T-cell (primary cell): ENCODE measurements around the gene MPRIP. TPM values are rescaled to one million over a fixed set of nuclear protein-coding genes. Genes with fewer than 3 reads are reported as not detected.

Experiments used
- ATAC-seq, 4 experiments: fragments of 200-7000 bp in 3 of 4; fragments of 150-1000 bp in 1 of 4; cut with Tn5 transposase; replicated peaks in 1 of 4; 1 replicate in 3 of 4; 2 replicates in 1 of 4; pipeline ENCODE4 v1.10.0; 2021; ENCODE audit warnings: moderate library complexity in 3 of 4, mild to moderate bottlenecking in 2 of 4, moderate number of reproducible peaks in 1 of 4
- CTCF ChIA-PET, 2 donors: fragments of 300-600 bp; sonication (Branson Sonifier 250); formaldehyde crosslinking; loops; one replicate each; lab custom pipeline; 2022; ENCODE audit warnings: antibody characterized with exemption in 2 of 2; lab: Charles Lee
- POLR2A ChIA-PET, 2 donors: fragments of 300-600 bp; sonication (Branson Sonifier 250); formaldehyde crosslinking; loops; one replicate each; lab custom pipeline; 2022; ENCODE audit warnings: antibody characterized with exemption in 2 of 2; lab: Charles Lee
- DNase-seq, 35 experiments: peaks; one replicate each; pipeline versions ENCODE4 v3.0.0 to v3.0.0-alpha.2; 2013 to 2023
- H3K27ac ChIP-seq: one replicate; pipeline ENCODE4 v1.5.1; 2013; ENCODE audit warnings: low read length
- H3K27me3 ChIP-seq, 2 experiments: replicated peaks in 1 of 2; 1 replicate in 1 of 2; 2 replicates in 1 of 2; pipeline versions ENCODE4 v1.6.1 to v1.7.0; 2013; ENCODE audit warnings: low read length in 1 of 2, mixed read lengths in 1 of 2; ENCODE audit not compliant: control insufficient read depth in 2 of 2, insufficient read depth in 2 of 2; ENCODE audit errors: extremely low read depth in 1 of 2
- H3K36me3 ChIP-seq, 2 donors: 1 replicate in 1 of 2; 2 replicates in 1 of 2; pipeline versions ENCODE4 v1.6.1 to v1.7.0; 2013; ENCODE audit warnings: low read length in 1 of 2; ENCODE audit not compliant: control insufficient read depth in 2 of 2, insufficient read depth in 1 of 2; ENCODE audit errors: extremely low read depth in 1 of 2
- H3K4me1 ChIP-seq, 2 experiments: 1 replicate in 1 of 2; 2 replicates in 1 of 2; pipeline versions ENCODE4 v1.6.1 to v1.7.0; 2013; ENCODE audit warnings: low read length in 2 of 2, mixed read lengths in 1 of 2; ENCODE audit not compliant: insufficient read depth in 2 of 2, control insufficient read depth in 1 of 2; ENCODE audit errors: extremely low read depth in 1 of 2
- H3K4me3 ChIP-seq, 2 donors: 1 replicate in 1 of 2; 2 replicates in 1 of 2; pipeline versions ENCODE4 v1.5.1 to v1.7.0; 2013; ENCODE audit warnings: mild to moderate bottlenecking in 2 of 2, low read length in 1 of 2, moderate library complexity in 1 of 2; ENCODE audit not compliant: control insufficient read depth in 1 of 2; ENCODE audit errors: extremely low read depth in 1 of 2
- H3K9me3 ChIP-seq: 2 replicates; pipeline ENCODE4 v1.7.0; 2013
- H3K27ac Mint-ChIP-seq, 2 donors: one replicate each; pipeline ENCODE4 v1.8.0; 2020 to 2021; ENCODE audit warnings: mild to moderate bottlenecking in 2 of 2, mixed read lengths in 2 of 2
- H3K27me3 Mint-ChIP-seq, 2 donors: one replicate each; pipeline ENCODE4 v1.8.0; 2021 to 2022; ENCODE audit warnings: mixed read lengths in 2 of 2
- H3K36me3 Mint-ChIP-seq: one replicate; pipeline ENCODE4 v1.8.0; 2021; ENCODE audit warnings: mixed read lengths
- H3K4me1 Mint-ChIP-seq, 3 donors: one replicate each; pipeline ENCODE4 v1.8.0; 2020 to 2022; ENCODE audit warnings: mixed read lengths in 3 of 3, mild to moderate bottlenecking in 1 of 3
- H3K4me3 Mint-ChIP-seq, 3 donors: one replicate each; pipeline ENCODE4 v1.8.0; 2020 to 2022; ENCODE audit warnings: mild to moderate bottlenecking in 3 of 3, mixed read lengths in 3 of 3, moderate library complexity in 3 of 3
- H3K9me3 Mint-ChIP-seq, 3 donors: one replicate each; pipeline ENCODE4 v1.8.0; 2020 to 2022; ENCODE audit warnings: mixed read lengths in 3 of 3
- WGBS: methylation state at CpG from one replicate; pipeline ENCODE4 v1.1.5; 2013; ENCODE audit warnings: missing lambda C conversion rate; ENCODE audit not compliant: insufficient coverage; 5-methylcytosine and 5-hydroxymethylcytosine counted together
- total RNA-seq, 35 experiments: library from RNA in 6 of 35; stranded (reverse) in 6 of 35; fragments of 120-200 nt in 1 of 35; gene quantifications; one replicate each; pipeline versions ENCODE4 v1.2.1 to v1.2.4 and lab custom pipeline; 2013 to 2026

The MPRIP gene
- total RNA-seq, 5 donors from 2014 or later (not counting 1 experiment from before 2014, with no cell fraction given), result 189 to 266 (median 247) TPM

DNA sequence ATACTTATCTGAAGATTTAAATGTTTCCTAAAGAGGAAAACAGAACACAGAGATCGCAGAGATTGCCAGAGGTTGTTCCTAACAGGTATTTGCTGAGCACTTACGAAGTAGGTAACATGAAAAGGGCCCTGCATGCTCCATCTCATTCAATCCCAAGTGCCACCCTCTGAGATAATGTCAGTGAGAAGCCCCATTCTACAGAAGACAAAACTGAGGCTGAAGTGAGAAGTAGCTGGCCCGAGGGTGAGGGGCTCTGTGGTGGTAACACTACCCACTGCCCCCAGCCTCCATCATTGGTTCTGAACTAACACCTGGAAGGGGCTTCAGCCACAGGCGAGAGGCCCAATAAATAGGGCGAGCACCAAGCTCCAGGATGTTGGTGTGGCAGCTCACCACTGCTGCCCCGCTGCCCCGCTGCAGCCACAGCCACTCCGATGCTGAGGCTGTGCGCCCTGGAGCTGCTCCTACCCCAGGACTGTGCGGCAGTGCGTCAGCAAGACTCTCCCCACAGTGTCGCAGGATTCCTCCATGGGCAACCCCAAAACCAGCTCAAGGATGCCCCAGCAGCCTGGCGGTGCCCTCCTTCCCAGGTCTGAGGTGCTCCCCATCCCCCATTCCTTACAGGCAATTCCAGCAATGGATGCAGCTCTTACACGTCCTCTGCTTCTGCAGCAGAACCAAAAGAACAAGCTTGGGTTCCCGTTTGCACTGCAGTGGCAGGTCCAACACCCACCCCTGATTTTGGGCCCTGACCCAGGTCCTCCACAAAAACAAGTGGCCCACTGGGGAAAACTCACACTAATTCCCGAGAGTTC lies 184.4 kb downstream of the MPRIP start:
- Histone ChIP-seq H3K27me3 (no peaks in the 10 kb centered on the region), H3K27ac (no peak overlapping the region), H3K9me3 (no peaks in the 10 kb centered on the region), H3K36me3 (peaks cover 61 to 89% of the 10 kb centered on the region in 2 donors), H3K4me3 (no peak overlapping the region), H3K4me1 (no peaks in the 10 kb centered on the region)
- Mint-ChIP-seq H3K36me3 (peaks cover 58% of the 10 kb centered on the region), H3K27ac (no peak overlapping the region), H3K9me3 (no peaks in the 10 kb centered on the region), H3K27me3 (no peaks in the 10 kb centered on the region), H3K4me3 (no peak overlapping the region), H3K4me1 (peaks cover under 1 to 2% (median 1%) of the 10 kb centered on the region in 3 donors)
- DNase-seq (no peak), ATAC-seq (no peak)
- 97% methylated on average over 15 of the region's 16 CpGs for WGBS
- POLR2A ChIA-PET, result no interaction called here
- CTCF ChIA-PET, result no interaction called here

- no peak for ATAC-seq
- ChIA-PET CTCF (no interaction called here), POLR2A (no interaction called here)
- Mint-ChIP-seq H3K27me3 (no peaks in the 10 kb centered on the region), H3K9me3 (no peaks in the 10 kb centered on the region), H3K4me1 (peaks cover 3 to 9% (median 7%) of the 10 kb centered on the region in 3 donors), H3K27ac (no peak overlapping the region), H3K36me3 (peaks cover 60% of the 10 kb centered on the region), H3K4me3 (no peak overlapping the region)
- Histone ChIP-seq H3K9me3 (no peaks in the 10 kb centered on the region), H3K36me3 (peaks cover 66 to 87% of the 10 kb centered on the region in 2 donors), H3K27me3 (no peaks in the 10 kb centered on the region), H3K27ac (no peak overlapping the region), H3K4me1 (no peaks in the 10 kb centered on the region), H3K4me3 (no peak overlapping the region)
- DNase-seq, result no peak
- 97% methylated on average over 22 of the region's 25 CpGs for WGBS
These were observed 185.6 kb downstream of the MPRIP start for GRCh38 chr17:17227608-17228520.

DNA sequence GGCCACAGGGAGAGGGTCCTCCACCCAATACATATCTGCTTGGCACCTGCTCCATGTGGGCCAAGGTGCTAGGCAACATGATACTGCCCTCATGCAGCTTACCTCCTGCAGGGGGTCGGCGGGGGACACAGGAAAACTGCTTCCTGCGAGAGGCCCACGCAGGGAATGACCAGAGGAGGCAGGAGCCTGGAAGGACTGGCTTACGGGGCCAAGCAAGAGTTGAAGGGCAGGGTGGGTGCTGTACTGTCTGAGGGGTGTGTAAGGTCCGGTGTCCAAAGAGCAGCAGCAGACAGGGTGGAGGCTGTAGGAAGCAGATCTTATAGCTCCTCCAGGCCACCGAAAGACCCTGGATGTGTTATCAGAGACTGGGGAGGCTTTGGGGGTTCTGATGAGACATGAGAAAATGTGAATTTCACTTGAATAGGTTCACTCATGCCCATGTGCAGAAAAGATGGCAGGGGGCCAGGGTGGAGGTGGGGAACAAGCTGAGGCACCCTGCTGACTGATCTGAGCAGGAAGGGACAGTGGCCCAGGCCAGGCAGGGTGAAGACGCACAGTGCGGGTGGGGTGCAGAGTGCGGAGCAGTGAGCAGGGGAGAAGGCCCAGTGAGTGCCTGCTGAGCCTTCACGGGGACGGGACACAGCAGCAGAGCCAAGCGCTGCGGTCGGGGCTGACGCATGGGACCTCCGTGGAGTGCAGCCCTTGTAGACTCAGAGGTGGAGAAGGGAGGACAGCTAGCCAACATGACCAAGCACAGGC lies 186.4 kb downstream of the MPRIP start:
- DNase-seq (no peak), ATAC-seq (no peak)
- H3K9me3 ChIP-seq, result no peaks in the 10 kb centered on the region
- H3K4me1 ChIP-seq, result no peaks in the 10 kb centered on the region
- Mint-ChIP-seq H3K4me1 (peaks cover 3 to 9% (median 7%) of the 10 kb centered on the region in 3 donors), H3K36me3 (peaks cover 55% of the 10 kb centered on the region), H3K9me3 (no peaks in the 10 kb centered on the region), H3K27me3 (no peaks in the 10 kb centered on the region), H3K27ac (no peak overlapping the region), H3K4me3 (no peak overlapping the region)
- ChIA-PET POLR2A (no interaction called here), CTCF (no interaction called here)
- no peak overlapping the region for H3K27ac ChIP-seq
- H3K36me3 ChIP-seq, result peaks cover 61 to 81% of the 10 kb centered on the region in 2 donors
- WGBS, result 97% methylated on average over 17 of the region's 17 CpGs
- H3K4me3 ChIP-seq, result no peak overlapping the region
- H3K27me3 ChIP-seq, result no peaks in the 10 kb centered on the region

DNA sequence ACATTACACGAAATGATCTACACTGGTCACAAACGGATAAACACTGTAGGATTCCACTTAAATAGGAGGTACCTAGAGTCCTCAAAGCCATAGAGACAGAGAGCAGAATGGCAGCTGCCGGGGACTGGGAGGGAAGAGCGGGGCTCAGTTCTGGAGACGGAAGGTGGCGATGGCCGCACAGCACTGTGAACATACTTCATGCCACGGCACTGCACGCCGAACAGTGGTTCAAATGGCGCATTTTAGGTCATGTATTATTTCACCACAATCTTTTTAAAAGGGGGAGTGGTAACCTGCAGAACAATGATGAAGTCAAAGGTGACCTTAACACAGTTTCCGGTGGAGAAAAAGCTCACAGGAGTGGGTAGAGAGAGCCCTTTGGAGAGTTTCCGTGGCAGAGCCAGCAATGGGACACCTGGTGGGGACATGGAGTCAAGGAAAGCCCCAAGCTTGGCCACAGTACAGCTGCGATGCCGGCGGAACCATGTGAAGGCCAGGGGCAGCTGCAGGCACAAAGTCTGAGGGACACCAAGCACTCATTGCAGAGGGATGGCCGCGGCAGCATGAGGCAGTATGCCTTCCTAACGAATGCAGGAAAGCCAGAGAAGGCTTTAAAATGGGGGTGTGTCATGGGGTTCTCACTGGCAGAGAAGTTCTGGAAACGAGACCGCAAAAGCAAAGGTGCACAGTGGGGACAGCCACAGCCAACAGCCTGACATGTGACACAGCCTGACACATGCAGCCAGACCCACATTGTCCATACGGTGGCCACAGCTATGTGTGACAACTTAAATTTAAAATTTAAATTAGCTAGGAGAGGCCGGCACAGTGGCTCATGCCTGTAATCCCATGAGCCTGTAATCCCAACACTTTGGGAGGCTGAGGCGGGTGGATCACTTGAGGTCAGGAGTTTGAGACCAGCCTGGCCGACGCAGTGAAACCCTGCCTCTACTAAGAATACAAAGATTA lies 187.4 kb downstream of the MPRIP start:
- no peaks in the 10 kb centered on the region for H3K9me3 Mint-ChIP-seq
- ATAC-seq (no peak), DNase-seq (no peak)
- no peaks in the 10 kb centered on the region for H3K27me3 Mint-ChIP-seq
- H3K36me3 Mint-ChIP-seq, result peaks cover 50% of the 10 kb centered on the region
- peaks cover 0 to 5% of the 10 kb centered on the region in 2 experiments for H3K4me1 ChIP-seq
- no peak overlapping the region for H3K27ac Mint-ChIP-seq
- H3K4me3 Mint-ChIP-seq, result no peak overlapping the region
- no peak overlapping the region for H3K27ac ChIP-seq
- peaks cover 5 to 9% (median 7%) of the 10 kb centered on the region in 3 donors for H3K4me1 Mint-ChIP-seq
- H3K4me3 ChIP-seq, result no peak overlapping the region
- WGBS, result 87% methylated on average over 11 of the region's 26 CpGs
- H3K27me3 ChIP-seq, result no peaks in the 10 kb centered on the region
- no peaks in the 10 kb centered on the region for H3K9me3 ChIP-seq
- POLR2A ChIA-PET, result no interaction called here
- H3K36me3 ChIP-seq, result peaks cover 57 to 73% of the 10 kb centered on the region in 2 donors
- CTCF ChIA-PET, result no interaction called here

GRCh38 chr17:17231621-17232302 lies 189.5 kb downstream of the MPRIP start:
- Mint-ChIP-seq H3K9me3 (no peaks in the 10 kb centered on the region), H3K36me3 (peaks cover 38% of the 10 kb centered on the region), H3K4me3 (no peak overlapping the region), H3K27me3 (no peaks in the 10 kb centered on the region), H3K27ac (no peak overlapping the region), H3K4me1 (peaks cover 20 to 24% (median 24%) of the 10 kb centered on the region in 3 donors)
- POLR2A ChIA-PET, result no interaction called here
- Histone ChIP-seq H3K27ac (no peak overlapping the region), H3K4me3 (no peak overlapping the region), H3K27me3 (no peaks in the 10 kb centered on the region), H3K4me1 (peaks cover 3 to 21% of the 10 kb centered on the region in 2 experiments), H3K9me3 (no peaks in the 10 kb centered on the region), H3K36me3 (peaks cover 41 to 52% of the 10 kb centered on the region in 2 donors)
- ATAC-seq (no peak), DNase-seq (no peak)
- CTCF ChIA-PET, result interaction anchor here in 1 of 2 donors (0.6 kb wide), 1 partner anchor 834 kb away, joined by 3 read pairs; no protein-coding TSS in a partner anchor
- 92% methylated on average over 12 of the region's 16 CpGs for WGBS
